Ovary (tissue), 9 donors: Measurements from ENCODE around the gene DDHD1. TPM values are rescaled to one million over a fixed set of nuclear protein-coding genes. Genes with fewer than 3 reads are reported as not detected.
A peak's percentile ranks its signal among the peaks of the same experiment; 100 is the strongest.

Experiments
- DNase-seq, 5 donors: peaks; one replicate each; pipeline ENCODE4 v3.0.0-alpha.2; 2019 to 2020
- H3K27ac ChIP-seq, 2 donors: fragments of 200-600 bp; one replicate each; pipeline versions ENCODE4 v1.5.1 to v1.8.0; 2019 to 2022
- H3K27me3 ChIP-seq: fragments of 200-600 bp; one replicate; pipeline ENCODE4 v1.8.0; 2022
- H3K36me3 ChIP-seq: fragments of 200-600 bp; sonication (generic); one replicate; pipeline ENCODE4 v1.5.1; 2019
- H3K4me1 ChIP-seq: one replicate; pipeline ENCODE4 v1.8.1; 2013; ENCODE audit warnings: mild to moderate bottlenecking, moderate library complexity; ENCODE audit not compliant: insufficient read depth
- H3K4me3 ChIP-seq: fragments of 200-600 bp; sonication (generic); one replicate; pipeline ENCODE4 v1.5.1; 2017
- H3K9me3 ChIP-seq, 2 donors: fragments of 200-600 bp in 1 of 2; sonication (generic) in 1 of 2; one replicate each; pipeline versions ENCODE4 v1.5.1 to v1.8.1; 2013 to 2019; ENCODE audit warnings: mild to moderate bottlenecking in 1 of 2, moderate library complexity in 1 of 2
- CTCF ChIP-seq, 3 donors: fragments of 450-650 bp in 2 of 3; fragments of 200-600 bp in 1 of 3; IDR thresholded peaks; one replicate each; pipeline versions ENCODE4 v1.5.1 to v1.8.0; 2016 to 2022; ENCODE audit warnings: antibody characterized with exemption in 3 of 3, mild to moderate bottlenecking in 1 of 3
- EP300 ChIP-seq: sonication (generic); formaldehyde crosslinking; IDR thresholded peaks from one replicate; pipeline ENCODE4 v1.6.1; 2017; ENCODE audit warnings: antibody characterized with exemption
- POLR2A ChIP-seq: fragments of 450-650 bp; IDR thresholded peaks from one replicate; pipeline ENCODE4 v1.6.1; 2017; ENCODE audit warnings: antibody characterized with exemption, mild to moderate bottlenecking, moderate library complexity
- WGBS, 3 donors: extraction: QIAGEN DNeasy Blood & Tissue Kit in 1 of 3; methylation state at CpG; one replicate each; pipeline versions ENCODE4 v1.1.5 to v1.1.7; 2013 to 2017; 5-methylcytosine and 5-hydroxymethylcytosine counted together
- intact Hi-C, 4 donors: fragments of 100-400 bp; cut with DNase I; formaldehyde crosslinking; loops; one replicate each; pipeline versions ENCODE4 v1.11.0 to v1.15.1; 2022 to 2023
- polyA plus RNA-seq, 2 donors: library from polyadenylated mRNA; stranded (reverse); fragments of 200-250 nt in 1 of 2; fragments of 350-450 nt in 1 of 2; fragmentation: Illumina TruSeq in 1 of 2; extraction: RNeasy Lipid Tissue Mini Kit (QIAGEN cat#74804) in 1 of 2; gene quantifications; one replicate each; pipeline ENCODE4 v1.2.3, GENCODE V29; 2013 to 2014
- total RNA-seq, 7 donors: library from RNA; depleted of rRNA in 2 of 7; stranded (reverse); fragments of >200 nt in 2 of 7; fragmentation: NEBNext Ultra II Directional in 3 of 7; extraction: Animal tissue kit (Norgen Biotek cat#: 25700) in 3 of 7; gene quantifications; one replicate each; pipeline versions ENCODE4 v1.1.0 to v1.2.4, GENCODE V29; 2016 to 2023
- donor health status: DM: no; HTN: no; CAD: no; lungs with moderate emphysema.
- donor health status: DM: no; HTN: no; CAD: no.
- donor health status: Bipolar disorder and iron deficiency.
- donor health status: DM: yes; HTN: yes; CAD: no.
- donor health status: DM: no; HTN: no; CAD: no.
- donor health status: DM: yes; HTN: yes; CAD: no.

The DDHD1 gene
- total and polyA plus RNA-seq, 9 donors = 4.6 to 21.9 (median 18.8) TPM

- no peaks in the 10 kb centered on the region for H3K27me3 ChIP-seq
- H3K36me3 ChIP-seq = no peaks in the 10 kb centered on the region
- TF ChIP-seq CTCF (IDR thresholded peaks at IDR 0.05) = no peak
- no peak for TF ChIP-seq EP300
- no peaks in the 10 kb centered on the region for H3K9me3 ChIP-seq
- intact Hi-C loops = no loop called here
- H3K4me1 ChIP-seq = peaks cover 3% of the 10 kb centered on the region
- WGBS, 3 donors = 94 to 97% (median 95%) methylated on average over 4 of the region's 4 CpGs
- no peak for DNase-seq
- no peak overlapping the region for H3K4me3 ChIP-seq
- H3K27ac ChIP-seq = no peak overlapping the region
These were observed 3.1 kb upstream of the DDHD1 start for GRCh38 chr14:53156238-53156637.

- H3K4me1 ChIP-seq = peaks cover 5% of the 10 kb centered on the region
- peak overlapping the region; percentile 65 for H3K4me3 ChIP-seq
- H3K27ac ChIP-seq = peak overlapping the region in 1 of 2 donors; percentile 62
- H3K27me3 ChIP-seq = no peaks in the 10 kb centered on the region
- no peak for DNase-seq
- H3K36me3 ChIP-seq = no peaks in the 10 kb centered on the region
- WGBS, 3 donors = 85 to 87% (median 87%) methylated on average over 4 of the region's 4 CpGs
- H3K9me3 ChIP-seq = no peaks in the 10 kb centered on the region
- intact Hi-C loops = no loop called here
- TF ChIP-seq EP300 (no peak), CTCF (IDR thresholded peaks at IDR 0.05) (no peak), POLR2A (no peak)
These were observed 584 bp upstream of the DDHD1 start for GRCh38 chr14:53153702-53154112.

GRCh38 chr14:53152184-53152886 lies 788 bp downstream of the DDHD1 start:
- no peak for TF ChIP-seq CTCF (IDR thresholded peaks at IDR 0.05)
- no peak for TF ChIP-seq EP300
- TF ChIP-seq POLR2A = no peak
- WGBS, 3 donors = 0 to 1% (median 1%) methylated on average over 72 to 73 of the region's 73 CpGs
- no peaks in the 10 kb centered on the region for H3K9me3 ChIP-seq
- no peaks in the 10 kb centered on the region for H3K27me3 ChIP-seq
- peak overlapping the region; percentile 23 to 62 for H3K27ac ChIP-seq
- DNase-seq = peak; percentile 35 to 64 (median 52)
- intact Hi-C loops = no loop called here
- H3K4me3 ChIP-seq = peak overlapping the region; percentile 65
- peaks cover 5% of the 10 kb centered on the region for H3K4me1 ChIP-seq
- H3K36me3 ChIP-seq = no peaks in the 10 kb centered on the region

- Histone ChIP-seq H3K4me1 (peaks cover 5% of the 10 kb centered on the region), H3K4me3 (peak overlapping the region; percentile 65), H3K36me3 (no peaks in the 10 kb centered on the region), H3K9me3 (no peaks in the 10 kb centered on the region), H3K27me3 (no peaks in the 10 kb centered on the region), H3K27ac (peak overlapping the region in 1 of 2 donors; percentile 23)
- WGBS, 3 donors = 1 to 2% (median 1%) methylated on average over 25 of the region's 25 CpGs
- no peak for TF ChIP-seq CTCF (IDR thresholded peaks at IDR 0.05)
- intact Hi-C loops = no loop called here
- peak in 4 of 5 donors; percentile 25 to 59 (median 46) for DNase-seq
These were observed 1.5 kb downstream of the DDHD1 start for GRCh38 chr14:53151523-53152183.
